HG03442 (cell line): ENCODE results near the gene DYNC2H1.
"Not testable (repeated sequence)": the region's sequence is repeated elsewhere in the genome, so short reads cannot be mapped to it uniquely, and the experiment has no call there.

ENCODE experiments used
- ATAC-seq: cut with Tn5 transposase; IDR thresholded peaks from one replicate; pipeline ENCODE4 v1.9.1; 2021; ENCODE audit warnings: mild to moderate bottlenecking, moderate library complexity; ENCODE audit not compliant: unreplicated experiment

Gene DYNC2H1

DNA sequence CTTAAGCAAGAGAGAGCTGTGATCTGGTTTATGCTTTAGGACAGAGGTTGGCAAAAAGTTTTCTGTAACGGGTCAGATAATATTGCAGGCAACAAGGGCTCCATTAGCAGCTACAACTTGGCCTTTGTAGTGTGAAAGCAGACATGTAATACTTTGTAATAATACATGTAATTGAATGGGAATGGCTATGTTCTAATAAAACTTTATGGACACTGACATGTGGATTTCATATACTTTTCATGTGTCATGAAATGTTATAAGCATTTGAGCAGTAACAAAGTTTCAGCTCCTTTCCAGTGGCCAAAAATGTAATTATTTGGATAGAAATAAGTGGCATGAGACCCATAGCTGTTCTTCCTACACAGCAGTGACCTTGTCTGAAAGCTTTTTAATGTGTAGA is 3.1 kb downstream of the DYNC2H1 start:
- ATAC-seq, result no peak

DNA sequence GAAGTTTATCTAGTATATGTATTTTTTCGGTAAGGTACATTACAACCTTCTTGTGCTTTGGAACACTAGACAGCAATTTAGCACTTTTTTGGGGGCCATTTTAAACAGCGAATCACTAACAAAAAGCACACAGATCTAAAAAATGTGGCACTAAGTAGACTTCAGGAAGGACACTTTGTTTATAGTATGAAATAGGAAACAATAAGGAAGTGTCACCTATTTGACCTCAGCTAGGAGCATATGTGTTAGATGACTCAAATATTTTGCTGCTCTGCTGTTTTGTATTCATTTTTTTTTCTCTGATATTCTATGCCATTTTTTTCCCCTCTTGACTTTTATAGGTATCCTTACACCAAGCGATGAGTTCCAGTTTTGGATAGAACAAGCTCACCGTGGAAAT is 5.6 kb downstream of the DYNC2H1 start:
- ATAC-seq, result no peak

DNA sequence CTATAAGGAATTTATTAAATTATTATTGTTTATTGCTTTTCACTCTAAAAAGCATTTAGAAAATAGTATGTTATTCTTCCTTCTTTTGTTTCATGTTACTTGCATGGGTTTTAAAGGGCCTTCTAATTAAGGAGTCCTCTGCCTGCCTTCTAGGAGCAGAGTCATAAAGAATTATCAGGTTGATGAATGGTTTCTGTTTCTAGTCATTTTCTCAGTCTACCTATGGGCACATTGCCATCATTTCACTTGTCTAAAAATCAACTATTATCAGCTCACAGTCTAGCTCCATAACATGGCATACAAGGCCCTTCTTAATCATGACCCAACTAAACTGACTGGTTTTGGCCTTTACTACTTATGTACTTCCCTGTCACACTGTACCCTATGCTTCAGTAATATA is 16.2 kb downstream of the DYNC2H1 start:
- ATAC-seq, result no peak

DNA sequence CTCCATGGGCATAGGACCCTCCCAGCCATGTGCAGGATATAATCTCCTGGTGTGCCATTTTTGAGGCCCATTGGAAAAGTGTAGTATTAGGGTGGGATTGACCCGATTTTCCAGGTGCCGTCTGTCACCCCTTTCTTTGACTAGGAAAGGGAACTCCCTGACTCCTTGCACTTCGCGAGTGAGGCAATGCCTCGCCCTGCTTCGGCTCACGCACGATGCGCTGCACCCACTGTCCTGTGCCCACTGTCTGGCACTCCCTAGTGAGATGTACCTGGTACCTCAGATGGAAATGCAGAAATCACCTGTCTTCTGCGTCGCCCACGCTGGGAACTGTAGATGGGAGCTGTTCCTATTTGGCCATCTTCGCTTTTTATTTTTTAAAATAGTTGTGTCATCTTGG is 32.8 kb downstream of the DYNC2H1 start:
- not testable (repeated sequence) for ATAC-seq

DNA sequence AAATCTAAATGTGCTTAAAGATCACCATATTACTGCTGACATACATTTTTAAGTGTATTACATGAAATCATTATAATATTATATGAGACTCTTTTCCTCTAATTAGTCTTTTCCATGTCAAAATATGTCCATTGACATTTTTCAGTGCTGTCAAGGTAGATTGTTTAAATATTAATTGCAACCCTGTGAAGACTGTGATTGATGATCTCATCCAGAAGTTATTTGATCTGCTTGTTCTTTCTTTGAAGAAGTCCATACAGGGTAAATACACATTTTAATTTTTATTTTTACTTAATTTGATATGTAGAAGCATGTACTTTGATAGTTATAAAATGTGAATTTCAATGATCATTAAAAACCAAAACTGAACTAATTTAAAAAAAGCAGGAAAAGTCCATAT is 38.4 kb downstream of the DYNC2H1 start:
- ATAC-seq, result no peak

DNA sequence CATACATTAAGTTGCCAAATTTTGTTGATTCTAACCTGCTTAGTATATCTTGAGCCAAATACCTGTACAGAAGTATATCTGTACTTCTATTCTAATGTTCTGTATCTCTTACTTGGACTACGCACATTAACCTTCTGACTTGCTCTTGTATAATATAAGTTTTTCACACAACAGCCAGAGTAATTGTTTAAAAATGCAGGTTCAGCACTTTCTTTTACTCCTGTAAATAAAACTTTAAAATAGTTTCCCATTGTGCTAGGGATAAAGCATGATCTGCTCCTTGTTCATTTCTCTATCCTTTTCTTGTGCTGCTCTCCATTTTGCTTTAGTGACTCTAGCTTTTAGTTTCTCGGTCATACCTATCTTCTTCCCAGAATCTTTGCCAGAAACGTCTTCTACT is 48.3 kb downstream of the DYNC2H1 start:
- no peak for ATAC-seq

DNA sequence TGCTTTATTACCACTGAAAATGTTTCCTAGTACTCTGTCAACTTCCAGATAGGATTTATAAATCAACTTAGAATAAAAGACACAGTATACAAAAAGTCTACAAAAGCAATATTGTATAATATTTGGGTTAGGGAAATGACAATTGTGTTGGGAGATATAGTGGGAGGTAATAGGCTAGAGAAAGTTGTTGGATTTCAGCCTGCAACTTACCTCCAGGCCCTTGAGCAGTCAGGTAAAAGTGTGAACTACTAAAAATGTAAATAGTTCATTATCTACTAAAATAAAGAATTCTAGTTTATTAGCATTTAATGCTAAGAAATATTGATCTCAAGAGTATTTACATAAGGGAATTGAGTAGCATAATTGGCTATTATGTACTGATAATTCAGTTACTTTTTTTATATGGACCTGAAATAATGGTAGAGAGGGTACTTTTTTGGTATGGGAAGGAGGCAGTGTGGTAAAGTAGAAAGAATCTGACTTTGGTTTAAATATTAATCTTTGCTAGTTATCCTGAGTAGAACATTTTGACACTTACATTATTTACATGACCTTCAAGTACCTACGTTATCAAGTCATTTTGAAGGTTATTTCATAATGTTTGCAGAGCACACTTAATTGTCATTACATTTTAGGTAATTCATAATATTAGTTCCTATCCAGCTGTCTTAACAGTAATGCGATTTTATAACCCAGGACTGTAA is 55.0 kb downstream of the DYNC2H1 start:
- no peak for ATAC-seq

DNA sequence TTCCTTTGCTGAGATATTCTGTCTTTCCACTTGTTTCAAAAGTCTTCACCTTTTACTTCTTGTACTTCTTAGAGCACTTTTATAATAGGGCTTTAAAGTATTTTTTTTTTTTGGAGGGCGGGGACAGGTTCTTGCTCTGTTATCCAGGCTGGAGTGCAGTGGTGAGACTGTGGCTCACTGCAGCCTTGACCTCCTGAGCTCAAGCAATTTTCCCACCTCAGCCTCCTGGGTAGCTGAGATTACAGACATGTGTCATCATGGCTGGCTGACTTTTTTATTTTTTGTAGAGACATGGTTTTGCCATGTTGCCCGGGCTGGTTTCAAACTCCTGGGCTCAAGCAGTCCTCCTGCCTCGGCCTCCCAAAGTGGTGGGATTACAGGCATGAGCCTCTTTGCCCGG is 57.9 kb downstream of the DYNC2H1 start:
- ATAC-seq, result no peak

DNA sequence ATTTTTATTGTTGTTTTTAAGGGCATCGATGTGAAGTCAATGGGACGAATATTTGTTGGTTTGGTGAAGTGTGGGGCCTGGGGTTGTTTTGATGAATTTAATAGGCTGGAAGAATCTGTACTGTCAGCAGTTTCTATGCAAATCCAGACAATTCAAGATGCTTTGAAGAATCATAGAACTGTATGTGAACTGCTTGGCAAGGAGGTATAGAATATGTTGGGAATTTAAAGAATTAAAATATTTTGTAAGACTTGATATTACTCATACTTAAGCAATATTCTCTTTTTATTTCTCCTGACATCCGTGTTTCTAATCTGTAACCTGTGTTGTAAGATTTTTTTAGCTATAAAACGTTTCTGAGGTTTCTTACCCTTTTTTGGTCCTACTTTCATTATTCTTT is 61.6 kb downstream of the DYNC2H1 start:
- ATAC-seq, result no peak

DNA sequence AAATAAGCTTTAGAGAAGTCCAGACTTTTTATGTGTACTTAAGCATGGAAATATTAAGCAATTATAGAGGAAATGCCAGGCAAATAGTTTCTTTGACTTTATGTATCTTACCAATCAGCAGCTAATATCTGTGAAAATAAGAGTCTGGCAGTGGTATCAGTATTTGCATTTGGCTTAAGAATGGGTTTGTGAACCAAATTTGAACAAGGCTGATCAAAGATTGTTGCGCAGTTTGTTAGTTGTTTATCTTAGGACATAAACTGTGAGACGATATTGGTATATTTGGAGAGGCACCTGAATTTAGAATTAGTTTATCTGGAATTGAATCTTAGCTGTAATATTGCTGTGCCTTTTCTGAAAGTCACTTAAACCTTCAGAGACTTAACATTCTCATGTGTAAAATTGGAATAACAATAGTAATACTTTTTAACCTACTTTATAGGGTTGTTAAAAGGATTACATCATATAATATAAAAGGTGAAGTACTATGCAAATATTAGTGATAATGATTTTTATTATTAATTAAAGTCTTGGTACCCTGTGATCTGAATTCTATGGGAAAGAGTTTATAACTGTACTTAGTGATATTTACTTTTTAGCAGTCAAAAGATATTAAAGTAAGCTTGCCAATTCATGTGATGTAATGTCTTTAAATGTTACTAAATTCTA is 66.4 kb downstream of the DYNC2H1 start:
- no peak for ATAC-seq

DNA sequence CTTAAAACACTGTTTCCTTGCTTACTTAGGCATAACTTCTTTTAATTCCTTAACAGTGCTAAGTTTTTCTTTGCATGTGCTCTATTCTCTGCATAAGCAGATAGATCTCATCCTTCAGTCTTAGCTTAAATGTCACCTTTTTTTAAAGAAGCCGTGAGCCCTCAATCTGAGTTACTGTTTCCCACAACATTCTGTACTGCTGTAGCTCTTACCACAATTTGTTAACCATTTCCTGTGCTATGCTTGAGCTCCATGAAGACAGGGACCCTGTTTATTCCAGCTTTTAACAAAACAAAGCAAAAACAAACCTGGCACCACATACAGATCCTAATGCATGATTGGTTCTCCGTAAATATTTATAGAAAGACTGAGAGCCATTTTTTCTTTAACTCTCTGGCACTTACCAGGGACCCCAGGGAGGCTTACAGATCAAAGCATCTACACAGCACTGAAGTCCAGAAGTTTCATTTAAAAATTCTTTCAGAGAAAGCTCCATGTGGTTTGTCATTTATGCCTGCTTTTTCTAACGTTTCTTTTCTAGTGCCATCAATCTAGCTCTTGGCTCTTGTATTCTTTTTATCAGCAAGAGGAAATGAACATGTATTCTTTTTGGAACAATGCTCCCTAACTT is 74.9 kb downstream of the DYNC2H1 start:
- no peak for ATAC-seq

DNA sequence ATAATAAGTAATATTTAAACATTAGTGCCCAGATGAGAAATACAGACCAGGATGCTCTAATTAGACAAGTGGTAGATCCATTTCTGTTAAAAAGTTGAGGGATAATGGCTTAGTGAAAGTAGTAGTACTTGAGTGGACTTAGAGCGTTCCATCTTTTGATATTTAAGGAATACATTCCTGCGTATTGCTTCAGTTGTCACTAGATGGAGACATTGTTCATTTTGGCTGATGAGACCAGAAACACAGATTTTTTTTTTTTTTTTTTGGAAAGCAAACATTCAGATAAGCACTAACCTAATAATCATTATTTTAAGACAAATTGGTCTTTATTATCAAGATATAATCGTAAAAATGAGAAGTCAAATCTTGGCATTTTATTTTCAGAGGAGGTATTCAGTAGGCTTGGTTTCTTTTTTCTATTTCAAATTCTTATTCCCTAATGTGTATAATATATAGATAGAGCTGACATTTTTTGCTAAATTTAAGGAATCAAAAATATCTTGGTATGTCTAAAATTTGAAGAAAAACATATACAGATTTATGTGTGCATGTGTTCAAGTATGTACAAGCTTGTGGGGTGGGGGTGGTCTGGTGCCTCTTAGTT is 92.9 kb downstream of the DYNC2H1 start:
- no peak for ATAC-seq

DNA sequence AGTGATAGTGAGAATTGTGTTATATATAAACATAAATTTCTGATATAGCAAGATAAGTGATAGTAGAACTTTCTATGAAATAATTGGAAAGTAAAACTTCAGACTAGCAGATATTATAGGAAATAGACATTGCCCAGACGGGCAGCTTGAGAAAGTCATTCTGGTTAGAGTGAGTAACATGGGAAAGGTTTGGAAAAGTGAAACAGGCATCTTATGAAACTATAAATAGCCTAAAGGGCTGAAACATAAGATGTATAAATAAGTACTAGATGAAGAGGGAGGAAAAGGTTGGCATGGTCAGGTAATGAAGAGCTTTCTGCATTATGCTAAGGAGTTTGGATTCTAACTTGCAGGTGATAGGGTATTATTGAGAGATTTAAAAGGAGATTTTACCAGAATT is 101.3 kb downstream of the DYNC2H1 start:
- ATAC-seq, result no peak

DNA sequence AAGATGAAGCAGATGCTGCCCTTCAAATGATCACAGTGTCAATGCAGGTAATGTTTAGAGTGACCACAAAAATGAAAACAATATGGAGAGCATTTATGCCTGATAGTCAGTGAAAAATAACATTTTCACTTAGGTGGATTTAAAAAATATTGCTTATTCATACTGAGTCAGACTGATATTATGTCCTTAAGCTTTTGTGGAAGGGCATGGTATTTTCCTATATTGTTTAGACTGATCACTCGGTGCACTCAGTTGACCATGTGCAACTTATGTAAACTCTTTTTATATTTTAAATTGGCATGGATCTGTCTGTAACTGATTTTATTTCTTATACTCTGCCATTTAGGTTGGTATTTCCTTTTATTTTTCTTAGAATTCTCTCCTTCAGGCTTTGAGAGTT is 106.6 kb downstream of the DYNC2H1 start:
- ATAC-seq, result no peak

DNA sequence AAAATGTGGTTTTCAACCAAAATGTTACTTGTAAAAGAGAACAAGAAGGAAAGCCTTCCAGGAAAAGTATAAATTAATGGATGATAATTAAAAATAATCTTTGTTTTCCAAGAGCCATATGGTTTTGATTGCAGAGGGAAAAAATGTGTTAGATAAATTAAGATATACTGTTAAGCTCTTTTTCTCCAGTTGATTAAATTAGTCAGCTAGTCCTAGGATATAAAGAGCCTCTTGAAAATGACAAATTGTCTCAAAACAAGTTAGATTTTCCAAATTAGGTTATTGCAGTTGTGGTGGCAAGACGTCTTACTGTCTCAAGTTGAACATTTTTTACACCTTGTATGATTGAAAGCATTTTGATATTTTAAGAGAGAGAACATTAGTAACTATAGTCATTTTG is 110.9 kb downstream of the DYNC2H1 start:
- ATAC-seq, result no peak

DNA sequence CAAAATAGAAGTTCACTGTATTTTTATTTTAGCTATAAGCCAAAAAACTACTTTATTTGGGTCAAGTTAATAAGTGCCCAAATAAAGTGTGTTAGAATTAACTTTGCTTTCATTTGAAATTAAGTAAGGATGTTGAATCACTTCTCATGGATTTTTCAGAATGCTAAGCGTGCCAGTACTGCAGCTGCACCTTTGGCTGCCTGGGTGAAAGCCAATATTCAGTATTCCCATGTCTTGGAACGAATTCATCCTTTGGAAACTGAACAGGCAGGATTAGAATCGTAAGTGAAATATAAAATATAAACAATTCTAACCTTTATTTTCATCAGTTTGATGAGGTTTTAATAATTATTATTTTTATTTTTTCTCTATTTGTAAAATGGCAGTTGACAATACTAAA is 113.6 kb downstream of the DYNC2H1 start:
- ATAC-seq, result no peak

DNA sequence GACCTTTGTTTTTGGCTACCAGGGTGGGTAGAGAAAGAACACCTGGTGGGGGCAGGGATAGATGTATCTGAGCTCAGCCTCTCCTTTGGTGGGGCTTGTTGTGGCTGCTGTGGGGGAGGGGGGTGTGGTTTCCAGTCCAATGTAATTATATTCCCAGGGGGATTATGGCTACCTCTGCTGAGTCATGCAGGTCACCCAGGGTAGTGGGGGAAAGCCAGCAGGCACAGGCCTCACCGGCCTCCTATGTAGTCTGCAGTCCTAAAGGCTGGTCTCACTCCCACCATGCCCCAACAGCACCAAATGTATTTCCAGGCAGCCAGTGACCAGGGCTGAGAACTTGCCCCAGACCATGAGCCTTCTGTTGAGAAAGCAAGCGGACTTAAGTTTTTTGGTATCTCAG is 119.6 kb downstream of the DYNC2H1 start:
- ATAC-seq, result no peak

DNA sequence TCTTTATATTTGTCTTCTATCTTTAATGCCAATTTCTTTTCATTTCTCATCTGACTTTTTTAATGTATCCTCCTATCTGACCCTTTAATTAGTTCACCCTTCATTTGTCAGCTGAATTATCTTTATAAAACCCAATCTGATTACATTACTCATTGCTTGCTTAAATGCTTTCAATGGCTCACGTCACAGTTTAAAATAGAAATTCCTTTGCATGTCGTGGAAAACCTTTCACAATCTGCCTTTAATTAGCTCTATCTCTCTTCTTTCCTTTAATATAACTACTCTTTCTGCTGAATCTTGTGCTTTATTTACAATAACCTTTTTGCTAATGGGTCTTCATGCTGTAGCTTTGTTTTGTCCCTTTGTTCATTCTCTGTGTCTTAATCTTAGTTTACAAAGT is 125.7 kb downstream of the DYNC2H1 start:
- ATAC-seq, result no peak

DNA sequence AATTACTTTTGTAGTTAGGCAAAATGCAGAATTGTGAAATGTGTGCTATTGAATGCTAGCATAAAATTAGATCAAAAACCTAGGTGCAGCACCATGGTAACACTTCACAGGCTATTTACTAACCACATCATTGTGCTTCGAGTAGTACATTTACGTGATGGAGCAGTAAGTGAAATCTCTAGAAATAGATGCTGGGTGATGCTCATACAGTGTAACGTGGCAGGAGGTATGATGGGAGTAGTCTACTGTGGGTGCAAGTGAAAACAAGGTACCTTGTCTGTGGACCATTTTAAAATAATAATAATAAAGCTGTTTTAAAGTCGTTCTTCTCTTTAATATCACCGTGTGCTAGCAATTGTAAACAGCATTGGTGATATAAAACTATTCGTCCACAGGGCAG is 132.3 kb downstream of the DYNC2H1 start:
- no peak for ATAC-seq

DNA sequence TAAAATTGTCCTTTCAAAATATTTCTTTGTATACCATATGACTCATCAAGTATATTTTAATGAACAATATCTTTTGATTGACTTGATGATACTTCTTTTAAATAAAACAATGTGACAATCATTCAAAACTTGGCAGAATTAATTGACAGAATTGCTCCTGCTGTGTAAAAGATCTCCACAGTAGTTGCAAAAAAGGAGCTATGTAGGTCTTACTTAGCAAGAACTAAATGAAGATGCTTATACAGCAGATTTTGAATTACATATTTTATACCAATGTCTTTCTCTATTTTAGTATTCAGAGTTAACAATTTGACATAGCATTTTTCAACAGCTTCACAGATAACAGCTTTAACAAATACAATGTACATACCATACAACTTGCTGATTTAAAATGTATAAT is 144.9 kb downstream of the DYNC2H1 start:
- no peak for ATAC-seq

DNA sequence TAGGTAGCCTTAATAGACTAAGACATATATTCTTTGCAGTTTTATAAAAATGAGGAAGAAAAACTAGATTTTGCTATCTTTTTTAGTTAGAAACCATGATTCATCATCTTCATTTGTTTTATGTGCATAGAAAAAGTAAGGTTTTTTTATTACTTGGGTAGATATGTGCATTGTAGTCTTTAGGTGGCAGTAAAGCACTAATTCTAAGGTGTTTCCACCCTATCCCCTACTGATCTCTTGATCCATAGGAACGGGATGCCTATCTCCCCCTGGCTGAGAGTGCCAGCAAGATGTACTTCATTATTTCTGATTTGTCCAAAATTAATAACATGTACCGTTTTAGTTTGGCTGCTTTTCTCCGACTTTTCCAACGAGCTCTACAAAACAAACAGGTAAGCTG is 148.1 kb downstream of the DYNC2H1 start:
- no peak for ATAC-seq
